NT2/D1 (cell line): Measurements from ENCODE around the gene TMEM176B.

ENCODE experiments used
- DNase-seq: peaks from one replicate; pipeline ENCODE4 v3.0.0-alpha.2; 2011; ENCODE audit warnings: low read depth, low spot score
- H3K27me3 ChIP-seq: 2 replicates; pipeline ENCODE4 v1.6.0; 2011; ENCODE audit warnings: mild to moderate bottlenecking; ENCODE audit not compliant: insufficient read length, insufficient read depth
- H3K36me3 ChIP-seq: 2 replicates; pipeline ENCODE4 v1.6.1; 2011; ENCODE audit warnings: mild to moderate bottlenecking, low read length, mixed read lengths; ENCODE audit not compliant: insufficient read depth, insufficient read length
- H3K4me1 ChIP-seq: 2 replicates; pipeline ENCODE4 v1.5.1; 2011; ENCODE audit not compliant: insufficient read depth, insufficient read length
- H3K4me3 ChIP-seq: 2 replicates; pipeline ENCODE4 v1.5.1; 2011; ENCODE audit warnings: low read depth; ENCODE audit not compliant: insufficient read length
- H3K9ac ChIP-seq: 2 replicates; pipeline ENCODE4 v1.6.0; 2011; ENCODE audit warnings: low read depth; ENCODE audit not compliant: insufficient read length
- H3K9me3 ChIP-seq: 2 replicates; pipeline ENCODE4 v1.5.1; 2011; ENCODE audit warnings: mild to moderate bottlenecking, low read length; ENCODE audit not compliant: insufficient read depth
- SUZ12 ChIP-seq: IDR thresholded peaks from 2 replicates; pipeline ENCODE4 v1.6.1; 2011; ENCODE audit not compliant: insufficient read length, insufficient read depth; ENCODE audit errors: extremely low read depth
- YY1 ChIP-seq: IDR thresholded peaks from 2 replicates; pipeline ENCODE4 v1.6.1; 2011; ENCODE audit not compliant: insufficient read length, insufficient read depth
- ZNF274 ChIP-seq: IDR thresholded peaks from 2 replicates; pipeline ENCODE4 v1.6.1; 2011; ENCODE audit warnings: mild to moderate bottlenecking, low read depth, low read length

Gene TMEM176B

DNA sequence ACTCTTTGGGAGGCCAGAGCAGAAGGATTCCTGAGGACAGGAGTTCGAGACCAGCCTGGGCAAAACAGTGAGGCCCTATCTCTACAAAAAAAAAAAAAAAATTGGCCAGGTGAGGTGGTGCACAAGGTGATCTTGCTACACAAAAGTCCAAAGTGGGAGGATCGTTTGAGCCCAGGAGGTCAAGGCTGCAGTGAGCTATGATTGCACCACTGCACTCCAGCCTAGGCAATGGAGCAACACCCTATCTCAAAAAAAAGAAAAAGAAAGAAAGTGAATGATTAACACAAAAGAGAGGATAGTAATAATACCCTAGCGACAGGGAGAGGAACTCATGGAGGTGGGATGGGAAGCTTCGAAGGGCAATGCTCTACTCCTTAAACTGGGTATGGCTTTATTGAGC lies 30.4 kb downstream of the TMEM176B start:
- Histone ChIP-seq H3K36me3 (no peaks in the 10 kb centered on the region), H3K4me3 (no peak overlapping the region), H3K9ac (no peak overlapping the region), H3K27me3 (no peaks in the 10 kb centered on the region), H3K9me3 (no peaks in the 10 kb centered on the region), H3K4me1 (no peaks in the 10 kb centered on the region)
- no peak for DNase-seq
- TF ChIP-seq SUZ12, result no peak
- no peak for TF ChIP-seq YY1
- no peak for TF ChIP-seq ZNF274

DNA sequence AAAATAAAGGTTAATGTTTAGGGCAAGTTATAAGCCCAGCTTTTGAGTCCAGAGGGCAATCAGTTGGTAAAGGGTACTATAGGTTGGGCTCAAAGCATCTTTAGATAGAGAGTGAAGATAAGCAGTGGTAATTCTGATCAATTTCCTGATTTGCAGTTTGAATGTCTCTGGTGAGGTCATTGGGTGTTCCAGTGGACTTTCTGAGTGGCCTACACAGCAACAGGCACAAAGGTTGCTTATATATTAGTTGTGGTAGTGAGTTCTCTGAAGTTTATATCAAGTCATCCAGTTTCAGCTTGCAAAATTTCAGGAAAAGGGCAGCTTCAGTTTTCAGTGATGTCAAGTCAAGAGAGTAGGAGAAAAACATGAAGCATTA lies 33.8 kb downstream of the TMEM176B start:
- DNase-seq, result no peak
- no peak for TF ChIP-seq ZNF274
- TF ChIP-seq YY1, result no peak
- no peak for TF ChIP-seq SUZ12
- Histone ChIP-seq H3K4me1 (no peaks in the 10 kb centered on the region), H3K4me3 (no peak overlapping the region), H3K27me3 (no peaks in the 10 kb centered on the region), H3K36me3 (no peaks in the 10 kb centered on the region), H3K9ac (no peak overlapping the region), H3K9me3 (no peaks in the 10 kb centered on the region)

DNA sequence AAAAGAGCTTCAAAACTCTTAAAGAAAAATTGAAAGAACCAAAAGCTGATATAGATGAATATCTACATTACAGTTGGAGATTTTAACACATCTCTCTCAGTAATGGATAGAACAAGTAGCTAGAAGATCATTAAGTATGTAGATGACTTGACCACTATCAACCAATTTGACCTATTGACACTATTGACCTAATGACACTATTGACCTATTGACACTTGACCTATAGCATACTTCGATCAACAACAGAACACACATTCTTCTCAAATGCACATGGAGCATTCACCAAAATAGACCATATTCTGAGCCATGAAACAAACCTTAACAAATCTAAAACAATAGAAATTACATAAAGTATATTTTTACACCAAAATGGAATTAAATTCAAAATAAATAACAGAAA lies 40.7 kb downstream of the TMEM176B start:
- Histone ChIP-seq H3K9ac (no peak overlapping the region), H3K4me3 (no peak overlapping the region), H3K36me3 (no peaks in the 10 kb centered on the region), H3K27me3 (peaks cover 15% of the 10 kb centered on the region), H3K9me3 (no peaks in the 10 kb centered on the region), H3K4me1 (no peaks in the 10 kb centered on the region)
- TF ChIP-seq YY1 (no peak), SUZ12 (no peak), ZNF274 (no peak)
- no peak for DNase-seq

DNA sequence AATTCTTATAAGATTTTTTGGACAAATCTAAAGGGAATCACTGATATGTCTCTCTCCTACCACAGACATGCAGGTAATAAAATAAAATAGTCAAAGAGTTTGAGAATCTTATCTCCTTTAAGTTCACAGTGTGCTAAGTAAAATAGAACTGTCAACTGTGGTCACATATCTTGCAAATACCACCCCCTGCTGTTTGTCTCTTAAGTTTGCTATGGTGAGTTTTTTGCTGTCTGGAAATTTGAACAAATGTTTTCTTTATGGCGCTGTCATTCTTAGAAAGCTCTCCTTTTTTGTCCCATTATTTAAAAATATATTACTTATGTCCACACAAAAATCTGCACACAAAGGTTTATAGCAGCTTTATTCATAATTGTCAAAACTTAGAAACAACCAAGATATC lies 43.3 kb downstream of the TMEM176B start:
- H3K4me3 ChIP-seq, result no peak overlapping the region
- H3K36me3 ChIP-seq, result no peaks in the 10 kb centered on the region
- no peaks in the 10 kb centered on the region for H3K9me3 ChIP-seq
- TF ChIP-seq SUZ12 (no peak), ZNF274 (no peak), YY1 (no peak)
- no peaks in the 10 kb centered on the region for H3K4me1 ChIP-seq
- H3K9ac ChIP-seq, result no peak overlapping the region
- H3K27me3 ChIP-seq, result peaks cover 36% of the 10 kb centered on the region
- no peak for DNase-seq

DNA sequence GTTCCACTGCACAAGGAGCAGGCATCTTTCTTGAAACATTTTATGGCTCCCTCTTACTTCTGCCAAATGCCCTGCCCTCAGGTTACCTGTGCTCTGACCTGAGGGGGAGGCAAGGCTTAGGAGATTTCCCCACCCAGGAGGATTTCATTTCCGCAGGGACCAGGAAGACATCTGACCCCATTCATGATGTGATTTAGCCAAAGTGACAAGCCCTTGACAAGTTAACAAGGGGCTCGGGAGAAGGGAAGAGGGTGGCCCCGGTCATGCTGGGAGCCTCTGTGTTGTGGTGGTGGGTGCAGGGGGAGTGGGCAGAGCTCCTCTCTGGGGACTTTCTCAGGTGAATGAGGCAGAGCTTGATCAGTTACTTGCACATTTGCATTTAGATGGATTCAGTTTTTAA lies 44.0 kb downstream of the TMEM176B start:
- DNase-seq, result no peak
- Histone ChIP-seq H3K4me3 (no peak overlapping the region), H3K9ac (no peak overlapping the region)

DNA sequence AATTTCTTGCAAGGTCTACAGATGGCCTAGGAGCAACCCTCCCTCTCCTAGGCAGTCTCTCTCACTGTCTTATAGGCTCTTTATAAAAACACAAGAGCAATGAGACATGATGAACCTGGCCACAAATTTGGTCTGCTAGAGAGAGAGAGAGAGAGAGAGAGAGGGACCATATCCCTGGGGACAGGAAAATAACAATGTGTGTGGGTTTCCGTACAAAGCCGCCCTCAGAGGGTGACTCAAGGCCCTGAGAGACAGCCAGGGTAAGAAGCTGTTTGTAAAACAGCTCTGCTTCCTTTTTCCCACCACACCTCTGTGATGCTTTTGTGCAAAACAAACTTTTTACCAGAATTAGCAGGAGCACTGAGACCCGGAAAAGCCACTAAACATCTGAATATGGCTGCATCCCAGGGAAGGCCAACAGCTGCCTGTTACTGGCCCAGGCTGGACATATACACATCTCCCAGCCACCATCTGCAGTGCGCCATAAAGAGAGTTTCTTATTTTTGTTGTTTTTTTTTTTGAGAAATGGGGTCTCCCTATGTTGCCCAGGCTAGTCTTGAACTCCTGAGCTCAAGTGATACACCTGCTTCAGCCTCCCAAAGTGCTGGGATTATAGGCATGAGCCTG lies 44.6 kb downstream of the TMEM176B start:
- Histone ChIP-seq H3K27me3 (peaks cover 49% of the 10 kb centered on the region), H3K4me1 (no peaks in the 10 kb centered on the region), H3K4me3 (no peak overlapping the region), H3K9me3 (no peaks in the 10 kb centered on the region), H3K9ac (no peak overlapping the region), H3K36me3 (no peaks in the 10 kb centered on the region)
- DNase-seq, result no peak
- TF ChIP-seq YY1, result no peak
- TF ChIP-seq ZNF274, result no peak
- no peak for TF ChIP-seq SUZ12

More for the DNA sequence above, 44.0 kb downstream of the TMEM176B start:
- Histone ChIP-seq H3K4me1 (no peaks in the 10 kb centered on the region), H3K27me3 (peaks cover 43% of the 10 kb centered on the region), H3K9me3 (no peaks in the 10 kb centered on the region), H3K36me3 (no peaks in the 10 kb centered on the region)
- TF ChIP-seq SUZ12 (no peak), ZNF274 (no peak), YY1 (no peak)

DNA sequence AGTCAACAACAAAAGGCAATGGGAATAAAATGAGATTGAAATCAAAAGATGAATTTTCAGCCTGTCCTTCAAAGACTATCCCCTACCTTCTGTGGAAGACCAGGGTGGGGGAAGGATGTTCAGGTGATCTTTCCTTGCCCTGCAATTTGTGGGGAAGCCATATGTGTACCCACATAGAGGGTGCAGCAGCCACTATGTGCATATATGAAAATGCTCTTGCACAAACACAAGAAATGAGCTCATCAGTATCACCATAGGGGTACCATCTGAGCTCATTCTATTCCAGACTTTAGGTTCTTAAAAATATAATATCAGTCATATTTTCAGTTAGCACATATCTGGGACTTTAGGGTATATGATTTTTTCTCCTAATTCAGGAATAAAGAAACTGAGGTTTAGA lies 45.2 kb downstream of the TMEM176B start:
- Histone ChIP-seq H3K9me3 (no peaks in the 10 kb centered on the region), H3K4me1 (no peaks in the 10 kb centered on the region), H3K4me3 (no peak overlapping the region), H3K27me3 (peaks cover 56% of the 10 kb centered on the region), H3K9ac (no peak overlapping the region), H3K36me3 (no peaks in the 10 kb centered on the region)
- TF ChIP-seq YY1 (no peak), ZNF274 (no peak), SUZ12 (no peak)
- no peak for DNase-seq
